ENCODE data around the gene TMCC2.

GRCh38 chr1:205309741-205310140, 82.0 kb downstream of the TMCC2 start:
- TF ChIP-seq CTCF (IDR thresholded peaks at IDR 0.05; ENCODE audit: insufficient read depth, low read length), result no peak
- no peak for TF ChIP-seq POLR2AphosphoS5 (IDR thresholded peaks at IDR 0.05; ENCODE audit: low read depth)
- TF ChIP-seq REST (IDR thresholded peaks at IDR 0.05; ENCODE audit: insufficient replicate concordance, low read depth), result no peak

All from HL-60 (cell line).